Kidney epithelial cell (primary cell): ENCODE results near the gene TMEM229A. TPM values are rescaled to one million over a fixed set of nuclear protein-coding genes. Genes with fewer than 3 reads are reported as not detected.
A peak's percentile ranks its signal among the peaks of the same experiment; 100 is the strongest.

Experiments
- DNase-seq: peaks from one replicate; pipeline ENCODE4 v3.0.0-alpha.2; 2010; ENCODE audit warnings: low read depth
- H3K27me3 ChIP-seq: 2 replicates; pipeline ENCODE4 v1.6.0; 2011; ENCODE audit warnings: low read length; ENCODE audit not compliant: control insufficient read depth, insufficient read depth
- H3K36me3 ChIP-seq: 2 replicates; pipeline ENCODE4 v1.5.1; 2011; ENCODE audit warnings: low read length; ENCODE audit not compliant: control insufficient read depth, insufficient read depth
- H3K4me3 ChIP-seq: 2 replicates; pipeline ENCODE4 v1.5.1; 2011; ENCODE audit warnings: low read depth, mild to moderate bottlenecking, control low read depth, low read length
- CTCF ChIP-seq: IDR thresholded peaks from 2 replicates; pipeline ENCODE4 v1.5.1; 2011; ENCODE audit warnings: mild to moderate bottlenecking, moderate library complexity, low read length, control low read depth, inconsistent platforms; ENCODE audit not compliant: insufficient read depth, poor library complexity, severe bottlenecking
- total RNA-seq: library from RNA; depleted of rRNA; stranded (reverse); fragments of >200 nt; gene quantifications from 2 replicates; pipeline ENCODE4 v1.2.3, GENCODE V29; 2015

TMEM229A gene
- total RNA-seq, 1 donor from 2014 or later = not detected

- Histone ChIP-seq H3K4me3 (no peak overlapping the region), H3K36me3 (no peaks in the 10 kb centered on the region), H3K27me3 (peaks cover 21% of the 10 kb centered on the region)
- no peak for TF ChIP-seq CTCF
- no peak for DNase-seq
These were observed 2.8 kb upstream of the TMEM229A start for GRCh38 chr7:124035706-124036105.

- H3K27me3 ChIP-seq = peaks cover 23% of the 10 kb centered on the region
- no peak for TF ChIP-seq CTCF
These were observed 1.9 kb upstream of the TMEM229A start for GRCh38 chr7:124034754-124035100.

GRCh38 chr7:124033807-124034753, 1.2 kb upstream of the TMEM229A start:
- Histone ChIP-seq H3K27me3 (peaks cover 23% of the 10 kb centered on the region), H3K4me3 (no peak overlapping the region), H3K36me3 (no peaks in the 10 kb centered on the region)
- DNase-seq = no peak
- TF ChIP-seq CTCF = no peak

More at GRCh38 chr7:124034754-124035100, 1.9 kb upstream of the TMEM229A start:
- Histone ChIP-seq H3K4me3 (no peak overlapping the region), H3K36me3 (no peaks in the 10 kb centered on the region)
- DNase-seq = no peak

GRCh38 chr7:124033095-124033806, 384 bp upstream of the TMEM229A start:
- peak overlapping the region; percentile 14 for H3K4me3 ChIP-seq
- DNase-seq = no peak

GRCh38 chr7:124031919-124032318, 948 bp downstream of the TMEM229A start:
- no peak for DNase-seq
- no peak for TF ChIP-seq CTCF
- Histone ChIP-seq H3K36me3 (no peaks in the 10 kb centered on the region), H3K4me3 (no peak overlapping the region), H3K27me3 (peaks cover 23% of the 10 kb centered on the region)

More at GRCh38 chr7:124033095-124033806, 384 bp upstream of the TMEM229A start:
- Histone ChIP-seq H3K36me3 (no peaks in the 10 kb centered on the region), H3K27me3 (peaks cover 23% of the 10 kb centered on the region)
- TF ChIP-seq CTCF = no peak
